Hematopoietic multipotent progenitor cell treated with erythropoietin and hydrocortisone succinate and interleukin-3 and kit ligand, for 15 days (in vitro differentiated cells): ENCODE data around the gene EXOC6B.

Source experiments
- DNase-seq: peaks from one replicate; pipeline ENCODE4 v3.0.0-alpha.2; 2015; ENCODE audit warnings: low spot score

EXOC6B gene

GRCh38 chr2:72144274-72144631 is 681.6 kb downstream of the EXOC6B start:
- DNase-seq = no peak

- DNase-seq = no peak
These were observed 682.2 kb downstream of the EXOC6B start for GRCh38 chr2:72143441-72144273.

DNA sequence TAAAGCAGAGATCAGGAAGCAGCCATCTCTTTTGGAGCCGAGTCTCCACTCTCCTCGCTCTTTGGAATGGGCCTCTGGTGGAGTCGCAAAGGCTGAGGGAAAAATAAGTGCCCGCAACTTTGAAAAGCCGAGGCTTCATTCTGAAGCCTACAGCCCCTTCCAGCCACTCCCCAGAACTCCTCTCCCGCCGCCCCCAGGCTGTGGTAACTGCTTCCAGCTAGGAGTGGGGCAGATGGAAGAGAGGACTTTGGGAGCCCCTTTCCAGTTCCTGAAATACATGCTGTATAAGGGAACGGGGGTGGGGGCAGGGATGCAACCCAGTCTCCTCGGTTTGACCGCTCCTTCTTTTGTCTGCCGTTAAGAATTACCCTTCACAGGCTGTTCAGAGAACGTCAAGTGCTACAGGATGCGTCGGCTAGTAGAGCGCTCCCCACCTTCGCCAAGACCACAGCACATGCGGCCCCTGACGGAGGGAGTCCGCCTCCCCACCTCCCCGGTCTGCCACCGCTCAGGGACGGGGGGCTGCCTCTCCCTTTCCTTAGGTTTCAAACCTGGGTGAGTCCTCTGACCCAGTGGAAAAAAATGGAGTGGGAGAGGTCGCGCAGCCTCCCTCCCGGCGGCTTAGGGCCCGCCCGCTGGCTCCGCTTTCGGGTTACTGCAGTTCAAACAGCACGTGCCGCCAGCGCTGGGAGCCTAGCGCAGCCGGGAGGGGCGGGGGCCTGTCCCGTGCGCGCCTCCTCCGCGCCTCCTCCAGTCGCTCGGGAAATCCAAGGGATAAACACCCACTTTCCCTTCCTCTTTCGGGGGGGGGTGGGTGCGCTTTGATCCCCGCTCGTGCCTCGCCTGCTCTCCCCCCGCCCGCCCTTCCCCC is 683.0 kb downstream of the EXOC6B start:
- no peak for DNase-seq

- DNase-seq = no peak
These were observed 683.9 kb downstream of the EXOC6B start for GRCh38 chr2:72141881-72142451.

DNA sequence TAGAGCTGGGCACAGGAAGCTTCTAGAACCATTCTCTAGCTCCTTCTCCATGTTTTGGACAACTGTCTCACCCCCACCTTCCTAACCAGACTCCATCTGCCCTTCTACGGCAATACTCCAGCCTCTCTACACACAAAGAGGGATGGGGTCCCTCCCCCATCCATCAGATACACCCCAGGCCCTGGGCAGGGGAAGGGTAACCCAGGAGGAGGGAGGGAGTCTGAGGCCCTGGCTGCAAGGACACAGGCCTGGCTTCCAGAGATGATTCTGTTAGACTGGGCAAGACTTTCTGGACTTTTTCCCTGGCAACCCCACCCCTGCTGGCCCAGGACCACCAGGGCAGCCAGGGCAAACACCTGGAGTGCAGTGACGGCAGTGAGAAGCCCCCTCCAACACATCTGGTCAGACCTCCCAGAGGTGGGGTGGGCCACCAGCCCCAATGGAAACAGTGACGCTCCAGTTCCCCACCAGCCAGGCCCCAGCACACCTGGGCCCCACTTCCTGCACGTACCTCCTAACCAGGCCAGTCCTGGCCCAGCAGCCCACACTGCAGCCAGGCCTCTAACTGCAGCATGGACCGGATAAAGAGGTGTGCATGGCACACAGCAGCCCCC is 684.7 kb downstream of the EXOC6B start:
- no peak for DNase-seq

- DNase-seq = no peak
These were observed 685.2 kb downstream of the EXOC6B start for GRCh38 chr2:72140621-72140960.

GRCh38 chr2:72139874-72140620 is 685.8 kb downstream of the EXOC6B start:
- no peak for DNase-seq

DNA sequence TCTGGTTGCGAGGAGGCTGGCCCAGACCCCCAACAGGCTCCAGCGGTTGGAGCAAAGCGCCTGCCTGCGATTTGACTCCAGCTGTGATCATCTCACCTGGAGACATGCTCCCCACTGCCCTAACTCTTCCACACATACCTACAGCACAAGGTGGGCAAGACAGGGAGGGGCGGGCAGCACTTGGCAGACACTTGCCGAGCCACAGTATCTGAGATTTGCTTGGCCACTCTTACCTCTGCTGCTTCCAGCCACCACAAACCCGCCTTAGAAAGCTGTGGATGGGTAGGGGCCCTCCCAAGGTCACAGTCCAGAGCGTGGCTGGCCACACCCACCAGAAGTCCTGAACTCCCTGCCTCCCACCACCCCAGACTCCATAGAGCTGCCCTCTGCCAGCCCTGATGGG is 686.4 kb downstream of the EXOC6B start:
- no peak for DNase-seq

DNA sequence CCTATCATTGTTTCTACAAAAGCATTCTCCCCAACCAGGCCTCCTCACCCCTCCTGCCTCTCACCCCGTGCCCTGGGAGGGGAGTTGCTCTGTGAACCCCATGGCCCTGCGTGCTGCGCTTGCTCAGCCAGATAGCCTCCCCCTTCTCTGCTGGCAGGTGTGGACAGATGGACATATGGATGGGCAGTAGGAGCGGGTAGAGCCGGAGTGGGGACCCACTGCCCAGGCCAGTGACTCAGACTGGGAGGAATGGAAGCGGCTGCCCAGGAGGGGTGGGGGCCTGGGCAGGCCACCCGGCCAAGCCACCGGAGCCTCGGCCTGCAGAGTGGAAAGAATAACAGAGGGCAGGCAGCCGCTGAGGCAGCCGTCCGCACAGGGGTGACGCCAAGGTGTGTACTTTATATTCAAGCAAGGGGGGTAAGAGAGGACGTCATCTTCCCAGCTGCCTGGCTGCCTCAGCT is 686.9 kb downstream of the EXOC6B start:
- no peak for DNase-seq

GRCh38 chr2:72138011-72138881 is 687.6 kb downstream of the EXOC6B start:
- no peak for DNase-seq

- peak; percentile 65 for DNase-seq
These were observed 688.3 kb downstream of the EXOC6B start for GRCh38 chr2:72137498-72138010.

- DNase-seq = no peak
These were observed 688.8 kb downstream of the EXOC6B start for GRCh38 chr2:72136933-72137497.

GRCh38 chr2:72136331-72136730 is 689.5 kb downstream of the EXOC6B start:
- no peak for DNase-seq

GRCh38 chr2:72135921-72136320 is 689.9 kb downstream of the EXOC6B start:
- DNase-seq = no peak

DNA sequence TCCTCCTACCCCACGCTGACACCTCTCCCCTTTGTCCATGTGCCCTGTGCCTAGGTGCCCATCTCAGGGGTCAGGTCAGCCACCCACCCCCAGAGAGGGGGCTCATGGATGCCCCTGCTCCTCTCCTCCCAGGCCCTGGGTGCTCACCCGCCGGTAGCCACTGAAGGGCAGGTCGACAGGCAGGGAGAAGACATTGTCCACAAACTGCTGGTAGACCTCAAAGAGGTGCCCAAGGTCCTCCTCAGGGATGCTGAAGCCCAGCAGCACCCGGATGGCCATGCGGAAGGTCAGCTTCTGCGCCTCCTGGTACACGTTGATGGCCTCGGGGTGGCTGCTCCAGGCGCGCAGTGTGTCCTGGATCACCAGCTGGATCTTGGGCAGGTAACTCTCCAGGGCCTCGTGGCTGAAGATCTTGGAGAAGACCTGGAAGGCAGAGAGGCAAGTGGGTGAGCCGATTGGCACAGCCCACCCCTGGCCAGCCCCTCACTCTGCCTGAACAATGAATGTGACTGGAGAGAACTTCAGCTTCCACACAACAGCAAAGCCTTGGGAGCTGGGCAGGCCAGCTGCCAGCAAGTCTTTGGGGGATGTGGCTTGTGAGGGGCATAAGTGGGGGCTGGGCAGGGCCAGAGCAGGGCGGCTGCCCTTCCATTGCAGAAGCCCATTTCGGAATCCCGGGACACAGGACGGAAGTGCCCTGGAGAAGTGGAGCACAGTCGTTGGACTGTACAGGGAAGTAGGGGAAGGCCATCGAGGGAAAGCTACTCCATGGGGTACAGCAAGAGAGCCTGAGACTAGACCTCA is 690.6 kb downstream of the EXOC6B start:
- DNase-seq = no peak

GRCh38 chr2:72134408-72134996 is 691.3 kb downstream of the EXOC6B start:
- DNase-seq = no peak

DNA sequence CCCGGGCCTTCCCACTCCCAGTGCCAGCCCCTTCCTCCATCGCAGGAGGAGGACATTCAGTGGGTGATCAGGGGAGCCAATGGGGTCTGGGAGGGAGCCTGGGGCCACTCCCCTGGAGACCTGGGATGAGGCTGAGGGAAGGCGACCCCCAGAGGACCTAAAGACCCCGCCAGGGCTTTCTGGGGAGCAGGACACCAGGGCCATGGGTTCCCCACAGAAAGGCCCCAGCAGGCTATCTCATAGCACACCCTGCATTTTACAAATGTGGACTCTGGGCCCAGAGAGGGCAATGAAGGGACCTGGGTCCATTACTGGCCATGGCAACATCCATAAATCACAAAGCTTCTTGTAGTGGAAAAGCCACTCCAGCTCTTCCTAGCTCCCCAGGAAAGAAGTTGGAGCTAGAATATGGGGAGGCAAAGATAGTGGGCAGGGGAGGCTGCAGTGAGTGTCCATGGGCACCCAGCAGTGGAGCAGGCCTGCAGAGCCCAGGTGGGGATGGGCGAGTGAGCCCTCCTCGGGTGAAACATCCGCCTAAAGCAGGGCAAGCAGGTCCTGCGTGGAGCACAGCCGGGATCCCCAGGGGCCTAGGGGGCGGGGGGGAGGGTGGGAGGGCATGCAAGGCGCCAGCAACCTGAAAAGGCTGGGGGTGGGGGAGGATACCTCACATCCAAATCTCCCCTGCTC is 692.0 kb downstream of the EXOC6B start:
- no peak for DNase-seq

DNA sequence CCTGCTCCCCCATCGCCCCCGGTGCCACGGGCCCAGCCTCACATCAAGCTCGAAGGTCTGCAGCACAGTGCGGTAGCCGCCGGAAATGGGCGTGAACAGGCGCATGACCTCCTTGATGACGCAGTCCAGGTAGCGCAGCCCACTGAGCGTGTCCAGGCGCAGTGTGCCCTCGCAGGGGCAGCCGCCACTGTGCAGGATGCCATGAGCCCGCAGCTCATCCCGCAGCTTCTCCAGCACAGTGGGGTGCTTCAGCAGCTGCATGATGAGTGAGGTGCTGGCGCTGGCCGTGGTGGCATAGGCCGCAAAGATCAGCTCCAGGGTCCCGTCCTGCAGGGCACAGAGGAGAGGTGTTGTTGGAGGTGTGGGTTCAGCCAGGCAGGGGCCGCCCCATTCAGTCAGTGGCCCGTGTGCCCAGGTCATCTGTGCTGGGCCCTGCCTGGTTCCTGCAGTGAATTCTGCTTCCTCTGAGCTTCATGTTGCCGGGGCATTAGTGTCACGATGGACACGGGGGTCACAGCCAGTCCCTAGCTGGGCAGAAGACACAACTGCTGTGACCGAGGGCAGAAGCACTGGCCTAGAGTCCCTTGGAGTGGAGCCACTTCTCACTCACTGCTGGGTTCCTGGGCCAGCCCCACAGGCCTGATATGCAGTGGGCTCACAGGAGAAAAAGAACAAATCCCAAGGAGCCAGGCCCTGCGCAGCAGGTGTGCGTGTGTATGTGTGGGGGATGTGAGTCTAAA is 692.7 kb downstream of the EXOC6B start:
- DNase-seq = no peak
